Testis (tissue), 3 donors: ENCODE results near the gene ELOVL2. TPM values are rescaled to one million over a fixed set of nuclear protein-coding genes. Genes with fewer than 3 reads are reported as not detected.

ENCODE experiments used
- DNase-seq: peaks from one replicate; pipeline ENCODE4 v3.0.0-alpha.2; 2019
- H3K27ac ChIP-seq, 2 donors: fragments of 200-600 bp; sonication (generic); one replicate each; pipeline ENCODE4 v1.5.1; 2019
- H3K27me3 ChIP-seq: fragments of 200-600 bp; sonication (generic); one replicate; pipeline ENCODE4 v1.5.1; 2019
- H3K36me3 ChIP-seq: fragments of 200-600 bp; sonication (generic); one replicate; pipeline ENCODE4 v1.5.1; 2017; ENCODE audit warnings: low read depth; ENCODE audit errors: missing control alignments
- H3K4me1 ChIP-seq: fragments of 200-600 bp; sonication (generic); one replicate; pipeline ENCODE4 v1.5.1; 2019
- H3K4me3 ChIP-seq, 2 donors: fragments of 200-600 bp; sonication (generic); one replicate each; pipeline ENCODE4 v1.5.1; 2017 to 2019
- H3K9me3 ChIP-seq: fragments of 200-600 bp; sonication (generic); one replicate; pipeline ENCODE4 v1.5.1; 2017
- CTCF ChIP-seq, 3 experiments: fragments of 450-650 bp in 2 of 3; fragments of 200-600 bp in 1 of 3; sonication (generic) in 1 of 3; IDR thresholded peaks; one replicate each; pipeline ENCODE4 v1.5.1; 2016 to 2019; ENCODE audit warnings: antibody characterized with exemption in 3 of 3, mild to moderate bottlenecking in 2 of 3, moderate library complexity in 1 of 3
- POLR2A ChIP-seq: fragments of 450-650 bp; IDR thresholded peaks from one replicate; pipeline ENCODE4 v1.6.1; 2017; ENCODE audit warnings: antibody characterized with exemption, mild to moderate bottlenecking, moderate library complexity
- WGBS, 2 donors: methylation state at CpG; one replicate each; pipeline ENCODE4 v1.1.5; 2018; 5-methylcytosine and 5-hydroxymethylcytosine counted together
- intact Hi-C: fragments of 100-400 bp; cut with DNase I; formaldehyde crosslinking; loops from one replicate; pipeline ENCODE4 v1.15.1; 2023; ENCODE audit warnings: low total_unique reads
- polyA plus RNA-seq: library from polyadenylated mRNA; stranded (reverse); fragments of 350-450 nt; fragmentation: Illumina TruSeq; extraction: RNeasy Lipid Tissue Mini Kit (QIAGEN cat#74804); gene quantifications from one replicate; pipeline ENCODE4 v1.2.3, GENCODE V29; 2014; ENCODE audit warnings: low read depth, low replicate concordance; ENCODE audit not compliant: insufficient read depth
- total RNA-seq, 2 donors: library from RNA; depleted of rRNA; stranded (reverse); fragments of >200 nt; gene quantifications; one replicate each; pipeline ENCODE4 v1.2.3, GENCODE V29; 2016

ELOVL2 gene
- total and polyA plus RNA-seq, 3 donors from 2014 or later = 25.0 to 30.7 (median 26.7) TPM

GRCh38 chr6:11042025-11042749 is 1.9 kb downstream of the ELOVL2 start:
- no peaks in the 10 kb centered on the region for H3K36me3 ChIP-seq
- DNase-seq = no peak
- WGBS, 2 donors = 48 to 54% methylated on average over 10 of the region's 10 CpGs
- peaks cover 3% of the 10 kb centered on the region for H3K4me1 ChIP-seq
- no peak overlapping the region for H3K27ac ChIP-seq
- no peaks in the 10 kb centered on the region for H3K27me3 ChIP-seq
- TF ChIP-seq POLR2A (no peak), CTCF (IDR thresholded peaks at IDR 0.05) (no peak)
- H3K9me3 ChIP-seq = no peaks in the 10 kb centered on the region
- H3K4me3 ChIP-seq = no peak overlapping the region
- intact Hi-C loops = no loop called here

- 68 to 82% methylated on average over 3 of the region's 3 CpGs for WGBS, 2 donors
- Histone ChIP-seq H3K4me3 (no peak overlapping the region), H3K27me3 (no peaks in the 10 kb centered on the region), H3K36me3 (no peaks in the 10 kb centered on the region), H3K9me3 (no peaks in the 10 kb centered on the region), H3K27ac (no peak overlapping the region), H3K4me1 (peaks cover 3% of the 10 kb centered on the region)
- no peak for DNase-seq
- TF ChIP-seq CTCF (IDR thresholded peaks at IDR 0.05) (no peak), POLR2A (no peak)
- intact Hi-C loops = no loop called here
These were observed 4.0 kb downstream of the ELOVL2 start for GRCh38 chr6:11040134-11040533.

- no peaks in the 10 kb centered on the region for H3K36me3 ChIP-seq
- 68 to 70% methylated on average over 1 of the region's 1 CpG for WGBS, 2 donors
- no peak overlapping the region for H3K4me3 ChIP-seq
- intact Hi-C loops = no loop called here
- no peak for DNase-seq
- no peaks in the 10 kb centered on the region for H3K27me3 ChIP-seq
- H3K9me3 ChIP-seq = no peaks in the 10 kb centered on the region
- peaks cover 3% of the 10 kb centered on the region for H3K4me1 ChIP-seq
- TF ChIP-seq CTCF (IDR thresholded peaks at IDR 0.05) (no peak), POLR2A (no peak)
- H3K27ac ChIP-seq = no peak overlapping the region
These were observed 5.1 kb downstream of the ELOVL2 start for GRCh38 chr6:11039040-11039439.

- Histone ChIP-seq H3K36me3 (no peaks in the 10 kb centered on the region), H3K27ac (no peak overlapping the region), H3K9me3 (no peaks in the 10 kb centered on the region), H3K27me3 (no peaks in the 10 kb centered on the region), H3K4me3 (no peak overlapping the region), H3K4me1 (no peaks in the 10 kb centered on the region)
- DNase-seq = no peak
- intact Hi-C loops = no loop called here
- TF ChIP-seq POLR2A (no peak), CTCF (IDR thresholded peaks at IDR 0.05) (no peak)
- WGBS, 2 donors = 74 to 76% methylated on average over 2 of the region's 2 CpGs
These were observed 7.1 kb downstream of the ELOVL2 start for GRCh38 chr6:11036977-11037430.

- TF ChIP-seq CTCF (IDR thresholded peaks at IDR 0.05) = no peak
- TF ChIP-seq POLR2A = no peak
- no peaks in the 10 kb centered on the region for H3K36me3 ChIP-seq
- 81 to 95% methylated on average over 4 of the region's 4 CpGs for WGBS, 2 donors
- no peaks in the 10 kb centered on the region for H3K27me3 ChIP-seq
- H3K9me3 ChIP-seq = no peaks in the 10 kb centered on the region
- no peak for DNase-seq
- intact Hi-C loops = no loop called here
- H3K4me1 ChIP-seq = no peaks in the 10 kb centered on the region
- H3K4me3 ChIP-seq = no peak overlapping the region
- no peak overlapping the region for H3K27ac ChIP-seq
These were observed 7.8 kb downstream of the ELOVL2 start for GRCh38 chr6:11036351-11036740.
